HCT116 (cell line): Measurements from ENCODE around the gene SPOCK3. TPM values are rescaled to one million over a fixed set of nuclear protein-coding genes. Genes with fewer than 3 reads are reported as not detected.

Experiments used
- ATAC-seq: fragments of 200-7000 bp; cut with Tn5 transposase; 2 replicates; pipeline ENCODE4 v1.9.1; 2020; ENCODE audit warnings: mild to moderate bottlenecking, moderate library complexity
- BruUV-seq: library from RNA; stranded (reverse); fragments of 400-500 nt; replicated peaks from 2 replicates; lab custom pipeline; 2021; lab: Mats Ljungman, UMichigan
- CTCF ChIA-PET: fragments of 300-600 bp; sonication (Branson Sonifier 250); formaldehyde crosslinking; loops from one replicate; lab custom pipeline; 2021; ENCODE audit warnings: antibody characterized with exemption; lab: Charles Lee
- POLR2A ChIA-PET: fragments of 300-600, 350-600 bp; sonication (Branson Sonifier 250); formaldehyde crosslinking; loops from one replicate; lab custom pipeline; 2021; ENCODE audit warnings: antibody characterized with exemption; lab: Charles Lee
- RAD21 ChIA-PET, 2 experiments: fragments of 300-600 bp; sonication (Branson Sonifier 250); formaldehyde crosslinking; loops; one replicate each; lab custom pipeline; 2023; ENCODE audit warnings: low total read pairs in 2 of 2; ENCODE audit not compliant: uncharacterized antibody in 2 of 2, unreplicated experiment in 2 of 2, low non-redundant PET in 1 of 2; lab: Charles Lee
- DNase-seq: peaks from one replicate; pipeline ENCODE4 v3.0.0-alpha.2; 2010; ENCODE audit warnings: low read depth, low spot score
- H2AFZ ChIP-seq: fragments of 200-600 bp; shearing (Covaris generic), sonication (generic); 2 replicates; pipeline ENCODE4 v1.6.1; 2017; ENCODE audit warnings: low read depth, mixed run types, mixed read lengths, antibody characterized with exemption, low read length; ENCODE audit not compliant: poor library complexity, severe bottlenecking
- H3K27ac ChIP-seq: 2 replicates; pipeline ENCODE4 v1.5.1; 2012; ENCODE audit warnings: low read depth, low read length
- H3K27me3 ChIP-seq: fragments of 200-600 bp; sonication (generic); 2 replicates; pipeline ENCODE4 v1.6.1; 2016; ENCODE audit warnings: mixed run types, low read length, mixed read lengths; ENCODE audit not compliant: insufficient read depth
- H3K36me3 ChIP-seq, 2 experiments: fragments of 200-500 bp in 1 of 2; fragments of 200-600 bp in 1 of 2; sonication (Bioruptor generic) in 1 of 2; sonication (generic) in 1 of 2; 2 replicates each; pipeline versions ENCODE4 v1.5.1 to v1.6.1; 2014 to 2016; ENCODE audit warnings: low read length in 2 of 2, inconsistent platforms in 1 of 2, mixed read lengths in 1 of 2, mixed run types in 1 of 2; ENCODE audit not compliant: insufficient read depth in 2 of 2, control insufficient read depth in 1 of 2
- H3K4me1 ChIP-seq, 2 experiments: fragments of 200-600 bp in 1 of 2; sonication (generic) in 1 of 2; 2 replicates each; pipeline versions ENCODE4 v1.5.1 to v1.6.1; 2012 to 2017; ENCODE audit warnings: low read length in 2 of 2, inconsistent platforms in 1 of 2, mild to moderate bottlenecking in 1 of 2, mixed read lengths in 1 of 2, mixed run types in 1 of 2, moderate library complexity in 1 of 2; ENCODE audit not compliant: insufficient read depth in 2 of 2, control insufficient read depth in 1 of 2
- H3K4me2 ChIP-seq: fragments of 200-600 bp; sonication (generic); 2 replicates; pipeline ENCODE4 v1.6.1; 2017; ENCODE audit warnings: mixed run types, low read length, mixed read lengths
- H3K4me3 ChIP-seq, 2 experiments: fragments of 200-600 bp in 1 of 2; sonication (generic) in 1 of 2; replicated peaks in 1 of 2; 2 replicates each; pipeline ENCODE4 v1.5.1; 2011 to 2016; ENCODE audit warnings: low read length in 2 of 2, control low read depth in 1 of 2, low read depth in 1 of 2, mild to moderate bottlenecking in 1 of 2, mixed read lengths in 1 of 2, mixed run types in 1 of 2
- H3K79me2 ChIP-seq: fragments of 200-600 bp; sonication (generic); 2 replicates; pipeline ENCODE4 v1.6.1; 2017; ENCODE audit warnings: mild to moderate bottlenecking, mixed run types, low read length, moderate library complexity, mixed read lengths; ENCODE audit not compliant: insufficient read depth
- H3K9ac ChIP-seq: fragments of 200-600 bp; sonication (generic); 2 replicates; pipeline ENCODE4 v1.6.1; 2016; ENCODE audit warnings: low read length, mixed read lengths
- H3K9me2 ChIP-seq: fragments of 200-600 bp; sonication (generic), shearing (Covaris generic); 2 replicates; pipeline ENCODE4 v1.6.1; 2017; ENCODE audit warnings: mixed run types, mild to moderate bottlenecking, moderate library complexity; ENCODE audit not compliant: insufficient read depth
- H3K9me3 ChIP-seq, 2 experiments: fragments of 200-500 bp in 1 of 2; fragments of 200-600 bp in 1 of 2; sonication (Bioruptor generic) in 1 of 2; sonication (generic) in 1 of 2; 2 replicates each; pipeline ENCODE4 v1.6.1; 2014 to 2017; ENCODE audit warnings: low read length in 2 of 2, mixed read lengths in 2 of 2, inconsistent platforms in 1 of 2, low read depth in 1 of 2, mild to moderate bottlenecking in 1 of 2, mixed run types in 1 of 2, moderate library complexity in 1 of 2; ENCODE audit not compliant: control insufficient read depth in 1 of 2, insufficient read depth in 1 of 2
- H4K20me1 ChIP-seq: fragments of 200-600 bp; sonication (generic), shearing (Covaris generic); 2 replicates; pipeline ENCODE4 v1.6.1; 2017; ENCODE audit warnings: mixed run types, mild to moderate bottlenecking, moderate library complexity; ENCODE audit not compliant: insufficient read depth
- ATF3 ChIP-seq: IDR thresholded peaks from 2 replicates; pipeline ENCODE4 v1.6.1; 2012
- EGR1 ChIP-seq: IDR thresholded peaks from 2 replicates; pipeline ENCODE4 v1.6.1; 2012; ENCODE audit warnings: low read depth
- ELF1 ChIP-seq: IDR thresholded peaks from 2 replicates; pipeline ENCODE4 v1.6.1; 2012; ENCODE audit warnings: low read depth, borderline replicate concordance
- EZH2 ChIP-seq: fragments of 200-600 bp; sonication (generic); IDR thresholded peaks from 2 replicates; pipeline ENCODE4 v1.6.1; 2017; ENCODE audit warnings: antibody characterized with exemption, mixed run types
- FOSL1 ChIP-seq: IDR thresholded peaks from 2 replicates; pipeline ENCODE4 v1.6.1; 2012; ENCODE audit warnings: low read depth
- JUND ChIP-seq: IDR thresholded peaks from 2 replicates; pipeline ENCODE4 v1.6.1; 2012
- MAX ChIP-seq: IDR thresholded peaks from 2 replicates; pipeline ENCODE4 v1.6.1; 2012
- POLR2A ChIP-seq: IDR thresholded peaks from 2 replicates; pipeline ENCODE4 v1.7.0; 2011; ENCODE audit warnings: borderline replicate concordance; ENCODE audit not compliant: insufficient read depth, insufficient read length; ENCODE audit errors: extremely low read depth
- RAD21 ChIP-seq: IDR thresholded peaks from 2 replicates; pipeline ENCODE4 v1.6.1; 2012; ENCODE audit warnings: low read depth, mild to moderate bottlenecking
- REST ChIP-seq: IDR thresholded peaks from 2 replicates; pipeline ENCODE4 v1.6.1; 2012; ENCODE audit warnings: low read depth
- SIN3A ChIP-seq: IDR thresholded peaks from 2 replicates; pipeline ENCODE4 v1.6.1; 2012; ENCODE audit warnings: low read depth
- SP1 ChIP-seq: IDR thresholded peaks from 2 replicates; pipeline ENCODE4 v1.6.1; 2012; ENCODE audit warnings: low read depth
- SRF ChIP-seq: IDR thresholded peaks from 2 replicates; pipeline ENCODE4 v1.6.1; 2012; ENCODE audit warnings: low read depth
- TCF7L2 ChIP-seq: IDR thresholded peaks from 2 replicates; pipeline ENCODE4 v1.7.0; 2011; ENCODE audit warnings: borderline replicate concordance, inconsistent platforms; ENCODE audit not compliant: insufficient read depth, insufficient read length; ENCODE audit errors: extremely low read depth
- YY1 ChIP-seq: IDR thresholded peaks from 2 replicates; pipeline ENCODE4 v1.6.1; 2011; ENCODE audit warnings: low read length, low read depth, moderate library complexity, mild to moderate bottlenecking; ENCODE audit not compliant: insufficient replicate concordance; ENCODE audit errors: extremely low read depth
- ZBTB33 ChIP-seq: IDR thresholded peaks from 2 replicates; pipeline ENCODE4 v1.6.1; 2011; ENCODE audit warnings: mild to moderate bottlenecking, low read length, moderate library complexity; ENCODE audit not compliant: insufficient replicate concordance; ENCODE audit errors: extremely low read depth
- ZFX ChIP-seq: fragments of 450-650 bp; IDR thresholded peaks from 2 replicates; pipeline ENCODE4 v1.6.1; 2017
- ZNF274 ChIP-seq: fragments of 200-500 bp; sonication (Bioruptor generic); IDR thresholded peaks from 2 replicates; pipeline ENCODE4 v1.6.1; 2014; ENCODE audit warnings: mild to moderate bottlenecking, low read depth, low read length, inconsistent platforms
- intact Hi-C: fragments of 100-400 bp; cut with micrococcal nuclease; formaldehyde crosslinking; loops from 2 replicates; pipeline ENCODE4 v1.10.0; 2022
- total RNA-seq: library from RNA; stranded (reverse); gene quantifications from one replicate; pipeline ENCODE4 v1.2.1, GENCODE V29; 2021; ENCODE audit not compliant: unreplicated experiment

SPOCK3 gene
- total RNA-seq, 1 experiment from 2014 or later = 1.7 TPM

- no peaks in the 10 kb centered on the region for H3K79me2 ChIP-seq
- POLR2A ChIA-PET = interaction anchor here (1.0 kb wide), 1 partner anchor 17 kb away, joined by 3 read pairs; no protein-coding TSS in a partner anchor
- H3K4me3 ChIP-seq = no peak overlapping the region
- H4K20me1 ChIP-seq = no peaks in the 10 kb centered on the region
- no peaks in the 10 kb centered on the region for H3K9me2 ChIP-seq
- no TSS peak for BruUV-seq
- ATAC-seq (no peak), DNase-seq (no peak)
- H3K9ac ChIP-seq = no peak overlapping the region
- H3K9me3 ChIP-seq = no peaks in the 10 kb centered on the region
- TF ChIP-seq ZBTB33 = no peak
- TF ChIP-seq EGR1 = no peak
- TF ChIP-seq MAX = no peak
- no peak for TF ChIP-seq SRF
- TF ChIP-seq REST = no peak
- TF ChIP-seq YY1 = no peak
- TF ChIP-seq RAD21 = no peak
- no peak for TF ChIP-seq EZH2
- TF ChIP-seq ZFX = no peak
- TF ChIP-seq TCF7L2 = no peak
- TF ChIP-seq SIN3A = no peak
- TF ChIP-seq ATF3 = no peak
- no peak for TF ChIP-seq ELF1
- TF ChIP-seq ZNF274 = no peak
- TF ChIP-seq FOSL1 = no peak
- TF ChIP-seq SP1 = no peak
- TF ChIP-seq JUND = no peak
- TF ChIP-seq POLR2A = no peak
- H3K4me1 ChIP-seq = no peaks in the 10 kb centered on the region
- CTCF ChIA-PET = no interaction called here
- no peak overlapping the region for H3K4me2 ChIP-seq
- RAD21 ChIA-PET = no interaction called here
- no peaks in the 10 kb centered on the region for H3K27me3 ChIP-seq
- no peak overlapping the region for H2AFZ ChIP-seq
- no peaks in the 10 kb centered on the region for H3K36me3 ChIP-seq
- H3K27ac ChIP-seq = no peak overlapping the region
- intact Hi-C loops = no loop called here
Measured at GRCh38 chr4:167117273-167117672, 117.0 kb downstream of the SPOCK3 start.
